HPDE6-E6E7 (cell line): ENCODE results near the gene TMEM134.
"Not testable (repeated sequence)": the region's sequence is repeated elsewhere in the genome, so short reads cannot be mapped to it uniquely, and the experiment has no call there.

Experiments used
- DNase-seq: peaks from one replicate; pipeline ENCODE4 v3.0.0; 2011; ENCODE audit warnings: missing footprints; ENCODE audit errors: extremely low spot score

Gene TMEM134

GRCh38 chr11:67485873-67486361 is 16.9 kb upstream of the TMEM134 start:
- not testable (repeated sequence) for DNase-seq

- DNase-seq: no peak
These were observed 15.8 kb upstream of the TMEM134 start for GRCh38 chr11:67484847-67485311.

- DNase-seq: no peak
These were observed 15.0 kb upstream of the TMEM134 start for GRCh38 chr11:67483831-67484665.

- peak; percentile 97 for DNase-seq
These were observed 14.1 kb upstream of the TMEM134 start, which contains the start of gene AIP for GRCh38 chr11:67482827-67483798. AIP (plus strand) TSS chr11:67483026; CDS start chr11:67483159, 133 bp downstream.

GRCh38 chr11:67482275-67482826 is 13.3 kb upstream of the TMEM134 start:
- DNase-seq: no peak

GRCh38 chr11:67477344-67478050 is 8.4 kb upstream of the TMEM134 start:
- DNase-seq: not testable (repeated sequence)

GRCh38 chr11:67476692-67477091 is 7.6 kb upstream of the TMEM134 start:
- DNase-seq: not testable (repeated sequence)

- DNase-seq: no peak
These were observed 3.8 kb upstream of the TMEM134 start for GRCh38 chr11:67472882-67473281.

GRCh38 chr11:67470337-67471002 is 1.4 kb upstream of the TMEM134 start:
- DNase-seq: no peak

- DNase-seq: no peak
These were observed 409 bp upstream of the TMEM134 start for GRCh38 chr11:67469508-67469811.

GRCh38 chr11:67468456-67468758 is 644 bp downstream of the TMEM134 start:
- no peak for DNase-seq

GRCh38 chr11:67468056-67468455 is 995 bp downstream of the TMEM134 start:
- peak; percentile 92 for DNase-seq

GRCh38 chr11:67466962-67467771 is 1.9 kb downstream of the TMEM134 start:
- no peak for DNase-seq

GRCh38 chr11:67466367-67466766 is 2.7 kb downstream of the TMEM134 start:
- DNase-seq: no peak

- DNase-seq: not testable (repeated sequence)
These were observed 3.5 kb downstream of the TMEM134 start for GRCh38 chr11:67465530-67465929.

GRCh38 chr11:67465189-67465510 is 3.9 kb downstream of the TMEM134 start:
- DNase-seq: no peak

GRCh38 chr11:67464411-67465188 is 4.5 kb downstream of the TMEM134 start:
- DNase-seq: peak; percentile 95

GRCh38 chr11:67463680-67464410 is 5.2 kb downstream of the TMEM134 start:
- DNase-seq: peak; percentile 92

- no peak for DNase-seq
These were observed 5.9 kb downstream of the TMEM134 start for GRCh38 chr11:67463186-67463585.
